ENCODE data around the gene OCA2.

The OCA2 gene

GRCh38 chr15:28082891-28083684 lies 16.0 kb downstream of the OCA2 start:
- in situ Hi-C loops (cut with HindIII; ENCODE audit: low sequenced_read_pairs): no loop called here

DNA sequence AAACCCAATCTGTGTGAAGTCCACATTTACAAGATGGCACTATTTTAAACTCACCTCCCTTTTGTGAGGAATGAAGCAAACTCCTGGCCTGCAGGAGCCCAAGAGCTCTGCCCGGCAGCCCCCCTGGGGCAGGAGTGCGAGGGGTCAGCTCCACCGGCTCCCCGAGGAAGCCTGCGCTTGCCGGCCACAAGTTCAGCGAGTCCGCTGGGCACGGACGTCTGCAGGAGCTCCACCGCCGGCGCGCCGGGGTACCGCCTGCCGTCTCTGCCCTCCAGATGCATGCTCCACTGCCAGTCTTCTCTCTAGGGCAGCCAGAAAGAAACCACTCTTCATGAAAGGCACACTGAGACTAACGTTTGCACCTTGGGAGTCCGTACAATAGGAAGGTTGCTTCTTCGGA lies 17.5 kb downstream of the OCA2 start:
- in situ Hi-C loops (cut with HindIII; ENCODE audit: low sequenced_read_pairs): no loop called here

DNA sequence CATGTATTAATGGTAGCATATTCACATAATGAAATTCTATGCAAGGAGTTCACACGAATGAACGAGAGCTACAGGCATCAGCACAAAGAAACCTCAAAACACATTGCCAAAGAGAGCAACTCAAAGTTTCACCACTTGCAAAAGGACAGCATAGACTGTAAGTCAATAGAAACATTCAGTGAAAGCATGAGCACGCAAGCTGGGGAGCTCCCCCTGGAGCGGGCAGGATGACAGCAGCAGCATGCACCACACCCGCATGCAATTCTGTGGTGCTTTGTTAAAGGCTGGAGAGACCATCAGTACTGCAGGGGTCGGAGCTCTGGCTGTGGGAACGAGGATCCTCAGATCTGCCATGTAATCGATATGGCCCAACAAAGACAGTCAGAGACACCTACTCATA lies 18.7 kb downstream of the OCA2 start:
- in situ Hi-C loops (cut with HindIII; ENCODE audit: low sequenced_read_pairs): no loop called here

DNA sequence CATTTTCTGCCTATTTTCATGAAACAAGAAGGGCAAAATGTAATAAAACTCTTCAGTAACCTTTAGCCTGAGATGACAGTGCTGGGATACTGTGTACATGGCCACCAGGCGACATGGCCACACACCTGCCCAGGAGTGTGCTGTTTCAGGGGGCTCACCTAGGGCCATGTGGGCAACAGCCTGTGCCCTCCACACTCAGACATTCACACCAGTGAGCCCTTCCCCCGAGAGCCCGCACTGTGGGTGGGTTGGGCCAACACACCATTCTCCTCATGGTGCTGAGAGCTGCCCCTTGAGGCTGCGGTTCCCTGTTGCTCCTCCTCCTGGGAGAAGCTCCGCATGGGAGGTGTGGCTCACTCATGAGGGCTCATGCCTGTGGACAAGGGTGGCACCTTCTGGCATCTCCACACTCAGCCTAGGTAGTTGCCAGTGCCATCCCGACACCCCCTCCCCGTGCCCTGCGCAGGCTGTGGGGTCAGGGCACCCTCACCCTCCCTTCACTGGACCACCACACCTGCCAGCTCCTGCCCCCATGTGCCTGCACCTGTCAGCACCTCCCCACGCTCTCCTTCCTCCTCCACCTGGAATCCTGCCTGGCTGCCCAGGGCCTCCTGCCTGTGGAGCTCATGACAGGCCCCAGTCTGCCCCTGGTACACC lies 19.7 kb downstream of the OCA2 start:
- in situ Hi-C loops (cut with HindIII; ENCODE audit: low sequenced_read_pairs): no loop called here

DNA sequence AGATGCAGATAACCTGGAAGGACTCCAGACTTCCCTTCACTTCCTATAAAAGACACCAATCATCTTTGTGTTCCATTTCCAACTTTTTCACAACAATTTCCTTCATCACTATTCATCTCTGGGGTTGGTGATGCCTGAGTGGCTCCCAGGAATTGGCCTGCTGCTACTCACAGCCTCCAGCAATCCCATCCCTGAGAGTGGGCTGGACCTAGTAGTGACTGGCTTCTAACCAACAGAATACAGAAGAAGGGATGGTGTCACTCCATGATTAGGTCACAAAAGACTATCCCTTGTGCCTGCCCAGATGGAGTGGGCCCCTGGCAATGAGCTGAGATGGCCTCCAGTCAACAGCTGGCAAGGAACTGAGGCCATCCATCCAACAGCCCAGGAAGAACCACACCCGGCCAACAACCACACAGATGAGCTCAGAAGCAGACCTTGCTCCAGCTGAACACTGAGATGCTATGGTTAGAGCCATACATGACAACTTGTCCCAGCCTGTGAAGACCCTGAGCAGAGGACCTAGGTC lies 20.9 kb downstream of the OCA2 start:
- in situ Hi-C loops (cut with HindIII; ENCODE audit: low sequenced_read_pairs): no loop called here

DNA sequence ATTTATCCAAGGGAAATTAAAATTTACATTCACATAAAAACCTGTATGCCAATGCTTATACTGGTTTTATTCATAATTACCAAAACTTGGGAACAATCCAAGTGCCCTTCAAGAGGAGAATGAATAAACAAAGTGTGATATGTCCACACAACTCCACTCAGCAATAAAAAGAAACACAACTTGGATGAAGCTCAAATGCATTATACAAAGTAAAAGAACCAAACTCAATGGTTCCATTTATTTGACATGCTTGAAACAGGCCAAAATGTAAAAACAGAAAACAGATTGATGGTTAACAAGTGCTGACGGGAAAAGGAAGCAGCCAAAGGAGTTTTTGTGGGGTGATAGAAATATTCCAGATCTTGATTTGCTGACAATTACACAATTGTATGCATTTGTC lies 23.5 kb downstream of the OCA2 start:
- in situ Hi-C loops (cut with HindIII; ENCODE audit: low sequenced_read_pairs): no loop called here

DNA sequence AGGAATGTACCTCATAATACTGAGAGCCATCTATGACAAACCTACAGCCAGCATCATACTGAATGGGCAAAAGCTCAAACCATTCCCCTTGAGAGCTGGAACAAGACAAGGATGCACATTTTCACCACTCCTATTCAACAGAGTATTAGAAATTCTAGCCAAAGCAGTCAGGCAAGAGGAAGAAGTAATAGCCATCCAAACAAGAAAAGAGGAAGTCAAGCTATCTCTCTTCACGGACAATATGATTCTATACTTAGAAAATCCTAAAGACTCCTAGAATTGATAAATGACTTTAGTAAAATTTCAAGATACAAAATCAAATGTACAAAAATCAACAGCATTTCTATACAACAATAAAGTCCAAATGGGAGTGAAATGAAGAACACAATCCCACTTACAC lies 30.2 kb downstream of the OCA2 start:
- in situ Hi-C loops (cut with HindIII; ENCODE audit: low sequenced_read_pairs): no loop called here

DNA sequence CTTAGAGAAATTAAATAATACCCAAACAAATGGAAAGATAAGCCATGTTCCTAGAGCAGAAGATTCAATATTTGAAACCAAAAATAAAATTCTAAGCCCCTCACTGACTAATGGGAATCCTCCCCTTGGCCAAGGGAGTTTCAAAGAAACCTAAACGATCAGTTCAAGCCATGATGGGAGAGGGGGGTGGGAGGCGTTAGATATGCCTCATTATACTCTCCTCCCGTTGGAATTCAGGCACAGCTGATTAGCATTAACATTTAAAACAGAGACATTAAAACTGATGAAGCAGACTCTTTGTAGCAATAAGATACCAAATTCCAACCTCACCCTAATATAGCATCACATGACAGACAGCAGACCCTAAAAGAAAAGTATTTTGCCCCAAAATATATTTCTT lies 32.9 kb downstream of the OCA2 start:
- in situ Hi-C loops (cut with HindIII; ENCODE audit: low sequenced_read_pairs): no loop called here

DNA sequence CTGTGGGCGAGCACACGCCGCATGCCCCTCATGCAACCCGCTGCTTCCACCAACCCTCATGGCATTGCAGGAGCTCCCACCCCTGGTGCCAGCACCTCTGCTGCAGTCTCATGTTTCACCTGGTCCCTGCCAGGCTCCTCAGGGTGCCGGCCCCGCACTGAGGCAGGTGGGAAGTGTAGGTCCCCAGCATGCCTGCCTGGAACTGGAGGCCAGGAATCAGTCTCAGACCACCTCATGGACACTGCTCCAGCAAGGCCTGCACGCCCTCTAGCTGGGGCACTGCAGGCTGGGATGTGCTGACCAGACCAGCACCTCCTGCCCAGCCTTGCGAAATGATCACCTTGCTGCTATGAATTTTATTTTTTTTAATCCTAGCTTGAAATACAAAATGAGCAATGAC lies 39.1 kb downstream of the OCA2 start:
- in situ Hi-C loops (cut with HindIII; ENCODE audit: low sequenced_read_pairs): no loop called here

- in situ Hi-C loops (cut with HindIII; ENCODE audit: low sequenced_read_pairs): no loop called here
Observed at GRCh38 chr15:28058082-28058481, 41.0 kb downstream of the OCA2 start.

DNA sequence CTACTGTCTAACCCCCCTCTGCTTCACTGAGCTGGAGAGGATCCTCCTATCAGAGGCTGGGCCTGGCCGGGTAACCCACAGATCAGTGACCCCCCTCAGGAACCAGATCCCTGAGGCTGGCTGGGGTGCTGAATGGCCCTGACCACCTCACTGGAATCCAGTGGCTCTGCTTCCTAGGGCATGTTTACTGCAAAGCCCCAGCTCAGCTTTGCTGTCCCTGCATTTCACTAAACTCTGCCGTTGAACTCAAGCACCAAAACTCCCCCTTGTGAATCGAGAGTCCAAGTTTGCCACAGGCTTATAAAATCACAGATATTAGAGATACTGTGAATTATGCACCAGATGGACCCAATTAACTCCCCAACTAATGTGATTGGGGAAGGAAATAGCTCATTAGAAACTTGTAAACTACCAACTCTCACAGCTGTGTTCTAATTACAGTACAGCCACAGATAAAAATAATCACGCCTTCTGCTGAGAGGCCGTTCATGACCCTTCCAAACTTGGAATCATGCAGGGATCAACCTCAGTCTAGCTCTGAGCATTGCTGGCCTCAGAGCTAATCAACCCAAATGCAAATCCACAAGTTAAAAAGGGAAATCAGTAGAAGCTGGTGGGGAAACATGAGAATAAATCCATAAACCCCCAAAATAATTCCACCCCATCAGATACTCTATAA lies 47.0 kb downstream of the OCA2 start:
- in situ Hi-C loops (cut with HindIII; ENCODE audit: low sequenced_read_pairs): no loop called here

GRCh38 chr15:28049581-28049980 lies 49.5 kb downstream of the OCA2 start:
- in situ Hi-C loops (cut with HindIII; ENCODE audit: low sequenced_read_pairs): no loop called here

GRCh38 chr15:28047277-28047676 lies 51.8 kb downstream of the OCA2 start:
- in situ Hi-C loops (cut with HindIII; ENCODE audit: low sequenced_read_pairs): no loop called here

DNA sequence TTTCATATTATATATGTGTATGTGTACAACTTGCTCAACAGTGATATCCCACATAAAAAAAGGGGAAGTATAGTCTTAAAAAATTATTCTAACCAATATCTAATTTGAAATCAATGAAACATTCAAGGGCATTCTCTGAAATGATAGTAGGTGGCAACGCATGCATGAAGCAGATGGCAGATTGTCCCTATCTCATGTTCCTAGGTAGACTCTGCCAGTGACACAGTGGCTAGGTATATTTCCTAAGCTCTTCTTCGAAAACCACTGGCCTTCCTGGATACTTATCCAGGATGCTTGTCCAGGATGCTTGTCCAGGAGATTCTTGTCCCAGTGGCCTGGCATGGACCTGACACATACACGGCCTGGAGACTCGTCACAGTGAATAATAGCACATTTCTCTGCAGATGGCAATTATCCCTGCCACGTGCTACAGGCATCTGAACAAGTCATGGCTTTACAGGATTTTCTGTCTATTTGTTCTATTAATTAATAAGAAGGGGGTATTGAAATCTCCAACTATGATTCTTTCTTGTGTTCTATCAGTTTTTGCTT lies 54.9 kb downstream of the OCA2 start:
- in situ Hi-C loops (cut with HindIII; ENCODE audit: low sequenced_read_pairs): no loop called here

GRCh38 chr15:28043691-28044091 lies 55.4 kb downstream of the OCA2 start:
- in situ Hi-C loops (cut with HindIII; ENCODE audit: low sequenced_read_pairs): no loop called here

DNA sequence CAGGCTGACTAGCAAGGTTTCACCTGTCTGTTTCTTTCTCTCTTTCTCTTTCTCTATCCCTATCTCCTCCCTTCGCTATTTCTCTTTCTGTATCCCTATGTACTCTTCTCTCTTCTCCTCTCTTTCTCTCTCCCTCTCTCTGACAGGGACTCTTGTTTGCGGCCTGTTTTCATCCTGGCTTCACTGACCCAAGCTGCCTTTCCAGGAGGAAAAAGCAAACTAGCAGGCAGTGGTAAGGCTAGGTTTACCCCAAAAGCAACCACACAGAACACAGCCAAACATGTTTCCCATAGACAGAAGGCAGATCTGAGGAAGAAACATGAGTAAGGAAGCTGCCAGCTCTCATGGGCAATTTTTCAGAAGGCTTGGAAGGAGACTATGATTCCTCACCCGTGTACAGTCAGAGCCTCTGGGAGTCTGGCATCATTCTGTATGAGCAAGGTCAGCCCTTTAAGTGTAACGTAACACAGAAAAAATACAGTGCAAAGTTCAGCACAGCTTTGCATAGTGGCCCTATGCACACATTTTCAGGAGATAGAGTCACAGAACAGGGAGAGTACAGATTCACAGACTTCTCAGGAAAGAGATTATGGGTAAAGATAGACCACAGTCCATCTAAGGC lies 61.0 kb downstream of the OCA2 start:
- in situ Hi-C loops (cut with HindIII; ENCODE audit: low sequenced_read_pairs): no loop called here

- in situ Hi-C loops (cut with HindIII; ENCODE audit: low sequenced_read_pairs): no loop called here
Observed at GRCh38 chr15:28033443-28033842, 65.7 kb downstream of the OCA2 start.

DNA sequence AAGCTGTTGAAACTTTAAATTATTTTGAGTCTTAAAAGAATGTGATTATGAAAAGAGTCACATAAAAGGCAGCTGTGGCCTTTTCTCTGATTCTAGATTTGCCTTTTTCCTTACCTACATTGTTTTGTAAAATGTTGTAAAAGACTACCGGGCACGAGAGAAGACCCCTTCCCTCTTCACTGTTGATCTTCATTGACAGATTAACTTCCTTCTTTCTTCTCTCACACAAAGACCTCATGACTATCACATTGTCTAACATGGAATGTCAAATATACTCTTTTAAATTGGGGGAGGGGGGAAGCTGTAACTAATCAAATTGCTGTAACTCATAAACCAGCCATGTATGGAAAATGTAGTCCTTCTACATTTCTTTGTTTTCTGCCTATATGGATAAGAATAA lies 68.3 kb downstream of the OCA2 start:
- in situ Hi-C loops (cut with HindIII; ENCODE audit: low sequenced_read_pairs): no loop called here

DNA sequence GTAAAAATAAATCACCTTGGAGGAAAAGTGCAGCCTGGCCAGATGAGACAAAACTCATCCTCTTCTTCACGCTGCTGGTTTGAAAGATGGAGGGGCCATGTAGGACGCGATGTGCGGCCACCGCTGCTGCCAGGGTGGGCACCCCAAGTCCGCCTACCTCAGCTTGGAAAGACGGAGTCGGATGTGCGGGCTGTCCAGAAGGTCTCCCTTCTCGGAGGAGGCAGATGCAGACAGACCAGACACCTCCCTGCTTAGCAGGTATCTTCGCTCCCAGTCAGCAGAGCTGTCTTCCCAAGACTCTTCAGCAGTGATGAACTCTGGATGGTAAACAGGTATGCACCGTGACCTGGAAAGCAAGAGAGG lies 71.4 kb downstream of the OCA2 start:
- in situ Hi-C loops (cut with HindIII; ENCODE audit: low sequenced_read_pairs): no loop called here

DNA sequence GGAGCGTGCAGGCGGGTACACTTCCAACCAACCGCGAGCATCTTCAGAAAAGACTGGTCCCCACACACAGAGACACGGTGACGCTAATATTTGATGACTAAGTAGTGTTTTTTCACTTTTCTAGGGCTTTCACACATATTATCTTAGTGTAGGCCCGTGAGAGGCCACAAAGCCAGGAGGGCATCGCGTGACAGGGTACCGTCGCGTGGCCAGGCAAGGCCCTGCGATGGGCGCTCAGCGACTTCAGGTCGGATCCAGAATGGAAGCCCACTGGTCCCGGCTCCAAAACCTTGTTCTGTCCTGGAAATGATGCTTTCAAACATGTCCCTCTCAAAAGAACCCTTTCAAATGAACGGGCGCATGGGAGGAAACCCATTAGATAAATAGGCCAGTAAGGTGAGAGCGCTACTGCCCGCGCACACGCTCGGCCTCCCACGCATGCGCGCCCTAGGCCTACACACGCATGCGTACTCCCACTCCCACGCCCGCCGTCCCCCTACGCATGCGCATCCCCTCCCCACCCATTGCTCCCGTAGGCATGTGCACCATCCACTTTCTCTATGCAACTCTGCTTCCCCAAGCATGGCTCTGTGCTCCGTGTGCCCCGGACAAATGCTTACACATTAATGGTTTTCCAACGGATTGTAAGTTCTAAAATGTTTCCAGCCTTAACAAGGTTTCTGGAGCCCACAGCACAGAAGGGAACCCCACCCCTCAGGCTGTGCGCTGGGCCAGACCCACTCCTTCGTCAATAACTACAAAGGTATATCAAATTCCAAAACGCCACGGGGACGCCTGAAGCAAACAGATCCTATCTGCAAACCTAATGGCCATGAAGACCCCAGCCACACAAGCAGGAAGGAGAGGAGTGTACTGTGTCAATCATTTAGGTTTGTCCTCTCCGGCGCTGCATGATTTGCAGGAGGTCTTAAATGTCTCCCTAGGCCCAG lies 72.1 kb downstream of the OCA2 start:
- in situ Hi-C loops (cut with HindIII; ENCODE audit: low sequenced_read_pairs): no loop called here

All from DLD1 (cell line).